ENCODE results near the gene MSANTD1. TPM values are rescaled to one million over a fixed set of nuclear protein-coding genes. Genes with fewer than 3 reads are reported as not detected.

The MSANTD1 gene
- total RNA-seq, 2 donors from 2014 or later: 1.00 to 2.5 TPM

DNA sequence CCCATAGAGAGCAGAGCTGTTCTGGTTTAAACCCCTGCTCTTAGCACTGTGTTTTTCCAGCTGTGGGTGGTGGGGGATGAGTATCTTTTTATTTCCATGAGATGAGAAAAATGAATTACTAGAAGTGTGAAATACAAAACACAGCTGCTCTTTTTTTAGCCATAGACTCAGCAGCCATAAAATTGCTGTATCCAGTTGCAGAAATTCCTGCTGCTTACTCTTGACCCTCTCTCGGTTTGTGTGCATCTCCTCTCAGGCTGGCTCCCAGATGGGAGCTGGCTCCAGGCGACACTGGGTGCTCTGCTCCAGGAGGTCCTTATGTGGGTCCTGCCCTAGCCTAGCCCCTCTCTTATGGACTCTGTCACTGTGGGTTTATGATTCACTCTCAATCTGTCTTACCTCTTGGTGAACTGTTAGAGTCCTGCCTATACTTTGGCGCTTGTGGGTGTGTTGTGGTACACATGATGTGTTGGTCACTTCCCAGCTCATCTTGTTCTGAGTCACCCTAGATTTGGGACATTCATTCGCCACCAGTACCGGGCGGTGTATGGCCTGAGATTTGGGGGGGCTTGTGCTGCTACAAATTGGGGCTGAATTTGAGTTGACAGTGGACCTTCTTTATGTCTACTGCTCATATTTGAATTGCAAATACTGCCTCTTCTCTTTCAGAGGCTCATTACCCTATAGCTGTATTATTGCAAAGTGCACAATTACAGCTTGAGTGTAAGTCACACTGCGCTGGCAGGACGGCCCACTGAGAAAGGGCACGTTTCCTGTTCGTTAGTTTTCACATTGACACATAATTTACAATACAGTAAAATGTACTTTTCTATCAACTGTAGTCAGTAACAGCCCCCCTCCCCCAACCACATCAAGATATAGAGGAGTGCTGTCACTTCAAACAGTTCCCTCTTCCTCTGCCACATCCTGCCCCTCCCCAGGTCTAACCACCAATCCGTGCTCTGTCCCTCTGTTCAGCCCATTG, 46.9 kb upstream of the MSANTD1 start:
- DNase-seq: peak; percentile 27
- Mint-ChIP-seq H3K27me3 (ENCODE audit: insufficient read depth) (no peaks in the 10 kb centered on the region), H3K27ac (no peak overlapping the region), H3K4me1 (no peaks in the 10 kb centered on the region), H3K36me3 (ENCODE audit: low read depth) (peaks cover 37% of the 10 kb centered on the region), H3K4me3 (no peak overlapping the region), H3K9me3 (no peaks in the 10 kb centered on the region)
- no peak overlapping the region for H3K4me3 ChIP-seq (ENCODE audit: low read length)
- 94 to 96% methylated on average over 9 to 11 of the region's 11 CpGs for WGBS, 2 experiments (ENCODE audit: insufficient coverage in 1 of 2, insufficient read length in 1 of 2)
- H3K27ac ChIP-seq (ENCODE audit: low read depth, low read length): no peak overlapping the region
- H3K4me1 ChIP-seq (ENCODE audit: control insufficient read depth, insufficient read depth, low read length): no peaks in the 10 kb centered on the region
- no peaks in the 10 kb centered on the region for H3K9me3 ChIP-seq (ENCODE audit: control insufficient read depth, low read length)
- no peaks in the 10 kb centered on the region for H3K27me3 ChIP-seq (ENCODE audit: control insufficient read depth, insufficient read depth, low read length, poor library complexity, severe bottlenecking)
- no peak overlapping the region for H3K9ac ChIP-seq (ENCODE audit: extremely low read depth, low read length, poor library complexity, severe bottlenecking)
- TF ChIP-seq, protein P1, sequence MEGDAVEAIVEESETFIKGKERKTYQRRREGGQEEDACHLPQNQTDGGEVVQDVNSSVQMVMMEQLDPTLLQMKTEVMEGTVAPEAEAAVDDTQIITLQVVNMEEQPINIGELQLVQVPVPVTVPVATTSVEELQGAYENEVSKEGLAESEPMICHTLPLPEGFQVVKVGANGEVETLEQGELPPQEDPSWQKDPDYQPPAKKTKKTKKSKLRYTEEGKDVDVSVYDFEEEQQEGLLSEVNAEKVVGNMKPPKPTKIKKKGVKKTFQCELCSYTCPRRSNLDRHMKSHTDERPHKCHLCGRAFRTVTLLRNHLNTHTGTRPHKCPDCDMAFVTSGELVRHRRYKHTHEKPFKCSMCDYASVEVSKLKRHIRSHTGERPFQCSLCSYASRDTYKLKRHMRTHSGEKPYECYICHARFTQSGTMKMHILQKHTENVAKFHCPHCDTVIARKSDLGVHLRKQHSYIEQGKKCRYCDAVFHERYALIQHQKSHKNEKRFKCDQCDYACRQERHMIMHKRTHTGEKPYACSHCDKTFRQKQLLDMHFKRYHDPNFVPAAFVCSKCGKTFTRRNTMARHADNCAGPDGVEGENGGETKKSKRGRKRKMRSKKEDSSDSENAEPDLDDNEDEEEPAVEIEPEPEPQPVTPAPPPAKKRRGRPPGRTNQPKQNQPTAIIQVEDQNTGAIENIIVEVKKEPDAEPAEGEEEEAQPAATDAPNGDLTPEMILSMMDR (conservative IDR thresholded peaks at IDR 0.05): no peak
- peaks cover 74% of the 10 kb centered on the region for H3K36me3 ChIP-seq (ENCODE audit: control insufficient read depth, insufficient read depth, low read length)

DNA sequence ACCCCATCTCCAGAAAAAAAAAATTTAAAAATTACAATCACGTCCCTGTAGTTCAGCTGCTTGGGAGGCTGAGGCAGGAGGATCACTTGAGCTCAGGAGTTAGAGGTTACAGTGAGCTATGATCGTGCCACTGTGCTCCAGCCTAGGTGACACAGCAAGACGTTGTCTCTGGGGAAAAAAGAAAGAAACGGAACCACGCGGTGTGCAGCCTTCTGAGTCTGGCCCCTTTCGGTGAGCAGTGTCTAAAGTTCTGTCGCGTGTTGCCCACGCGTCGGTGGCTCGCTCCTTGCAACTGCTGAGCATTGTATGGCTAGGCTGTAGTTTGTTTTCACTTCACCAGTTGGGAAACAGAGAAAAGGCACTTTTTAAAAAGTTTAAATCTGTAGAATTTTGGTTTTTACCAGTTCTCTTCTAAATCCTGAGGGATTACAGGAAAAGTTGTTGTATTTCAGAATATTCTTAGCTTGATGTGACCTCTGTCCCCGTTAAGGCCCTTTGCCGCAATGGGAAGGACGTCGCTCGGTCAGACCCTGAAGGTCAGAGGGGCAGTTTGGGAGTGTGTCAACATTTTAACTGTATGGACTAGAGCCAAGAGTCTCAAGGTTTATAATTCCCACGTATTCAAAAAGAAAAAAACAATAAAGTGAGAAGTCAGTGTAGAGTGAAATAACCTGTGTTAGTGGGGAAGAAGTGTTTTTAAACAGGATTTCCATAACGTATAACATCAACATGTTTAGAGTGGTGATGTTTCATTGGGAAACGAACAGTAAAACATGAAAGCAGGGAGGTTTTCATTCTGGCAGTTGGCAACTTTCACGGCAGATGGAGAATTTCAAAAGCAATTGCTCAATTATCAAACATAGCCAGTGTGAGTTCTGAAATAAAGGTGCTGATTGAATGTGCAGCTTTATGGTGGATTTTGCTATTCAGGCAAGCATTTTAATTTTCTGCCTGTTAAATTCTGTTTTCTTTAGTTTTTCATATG, 45.8 kb upstream of the MSANTD1 start:
- no peak overlapping the region for H3K27ac Mint-ChIP-seq
- no peaks in the 10 kb centered on the region for H3K9me3 ChIP-seq (ENCODE audit: control insufficient read depth, low read length)
- TF ChIP-seq, protein P1 (conservative IDR thresholded peaks at IDR 0.05): no peak
- H3K4me1 Mint-ChIP-seq: no peaks in the 10 kb centered on the region
- H3K36me3 Mint-ChIP-seq (ENCODE audit: low read depth): peaks cover 45% of the 10 kb centered on the region
- H3K4me3 ChIP-seq (ENCODE audit: low read length): no peak overlapping the region
- no peaks in the 10 kb centered on the region for H3K27me3 ChIP-seq (ENCODE audit: control insufficient read depth, insufficient read depth, low read length, poor library complexity, severe bottlenecking)
- peaks cover 75% of the 10 kb centered on the region for H3K36me3 ChIP-seq (ENCODE audit: control insufficient read depth, insufficient read depth, low read length)
- no peaks in the 10 kb centered on the region for H3K27me3 Mint-ChIP-seq (ENCODE audit: insufficient read depth)
- no peaks in the 10 kb centered on the region for H3K9me3 Mint-ChIP-seq
- H3K9ac ChIP-seq (ENCODE audit: extremely low read depth, low read length, poor library complexity, severe bottlenecking): no peak overlapping the region
- no peak overlapping the region for H3K4me3 Mint-ChIP-seq
- peak; percentile 12 for DNase-seq
- no peak overlapping the region for H3K27ac ChIP-seq (ENCODE audit: low read depth, low read length)
- WGBS, 2 experiments (ENCODE audit: insufficient coverage in 1 of 2, insufficient read length in 1 of 2): 95 to 97% methylated on average over 15 to 22 of the region's 22 CpGs
- H3K4me1 ChIP-seq (ENCODE audit: control insufficient read depth, insufficient read depth, low read length): no peaks in the 10 kb centered on the region

DNA sequence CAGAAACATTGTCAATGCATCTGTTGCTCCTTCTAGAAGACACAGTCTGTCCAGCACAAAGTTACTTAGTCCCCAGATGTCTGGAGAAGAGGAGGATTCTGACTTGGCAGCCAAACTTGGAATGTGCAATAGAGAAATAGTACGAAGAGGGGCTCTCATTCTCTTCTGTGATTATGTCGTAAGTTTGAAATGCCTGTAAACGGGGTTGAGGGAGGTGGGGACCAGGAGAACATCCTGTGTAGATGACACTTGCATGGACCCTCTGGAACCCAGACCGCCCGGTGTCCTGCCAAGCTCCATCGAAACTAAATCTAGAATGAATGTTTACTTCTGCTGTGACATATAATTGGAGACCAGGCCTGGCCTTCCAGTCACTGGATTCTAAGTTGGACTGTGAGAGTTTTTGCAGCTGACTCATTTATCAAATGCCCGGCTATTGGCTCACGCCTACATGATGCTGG, 45.0 kb upstream of the MSANTD1 start:
- H3K4me1 Mint-ChIP-seq: no peaks in the 10 kb centered on the region
- no peak overlapping the region for H3K27ac ChIP-seq (ENCODE audit: low read depth, low read length)
- no peaks in the 10 kb centered on the region for H3K4me1 ChIP-seq (ENCODE audit: control insufficient read depth, insufficient read depth, low read length)
- TF ChIP-seq, protein P1 (conservative IDR thresholded peaks at IDR 0.05): no peak
- peaks cover 78% of the 10 kb centered on the region for H3K36me3 ChIP-seq (ENCODE audit: control insufficient read depth, insufficient read depth, low read length)
- H3K27ac Mint-ChIP-seq: no peak overlapping the region
- H3K9me3 ChIP-seq (ENCODE audit: control insufficient read depth, low read length): no peaks in the 10 kb centered on the region
- WGBS, 2 experiments (ENCODE audit: insufficient coverage in 1 of 2, insufficient read length in 1 of 2): 95 to 100% methylated on average over 6 to 8 of the region's 8 CpGs
- H3K4me3 Mint-ChIP-seq: no peak overlapping the region
- no peak overlapping the region for H3K9ac ChIP-seq (ENCODE audit: extremely low read depth, low read length, poor library complexity, severe bottlenecking)
- no peak overlapping the region for H3K4me3 ChIP-seq (ENCODE audit: low read length)
- H3K36me3 Mint-ChIP-seq (ENCODE audit: low read depth): peaks cover 48% of the 10 kb centered on the region
- H3K27me3 Mint-ChIP-seq (ENCODE audit: insufficient read depth): no peaks in the 10 kb centered on the region
- DNase-seq: no peak
- no peaks in the 10 kb centered on the region for H3K9me3 Mint-ChIP-seq
- no peaks in the 10 kb centered on the region for H3K27me3 ChIP-seq (ENCODE audit: control insufficient read depth, insufficient read depth, low read length, poor library complexity, severe bottlenecking)

Measured in endodermal cell (in vitro differentiated cells).